Fibroblast of mammary gland (primary cell): ENCODE measurements around the gene CACNA1F.

ENCODE experiments used
- DNase-seq: peaks from one replicate; pipeline ENCODE4 v3.0.0-alpha.2; 2010; ENCODE audit warnings: low read depth
- H3K4me3 ChIP-seq: 2 replicates; pipeline ENCODE4 v1.5.1; 2011; ENCODE audit warnings: low read depth, mild to moderate bottlenecking, low read length, moderate library complexity; ENCODE audit not compliant: control insufficient read depth
- TF ChIP-seq, protein P1 (sequence below): conservative IDR thresholded peaks from 2 replicates; pipeline ENCODE4 v1.5.1; 2011; ENCODE audit warnings: low read depth, low read length, inconsistent platforms; ENCODE audit not compliant: control insufficient read depth, insufficient read depth

Gene CACNA1F

DNA sequence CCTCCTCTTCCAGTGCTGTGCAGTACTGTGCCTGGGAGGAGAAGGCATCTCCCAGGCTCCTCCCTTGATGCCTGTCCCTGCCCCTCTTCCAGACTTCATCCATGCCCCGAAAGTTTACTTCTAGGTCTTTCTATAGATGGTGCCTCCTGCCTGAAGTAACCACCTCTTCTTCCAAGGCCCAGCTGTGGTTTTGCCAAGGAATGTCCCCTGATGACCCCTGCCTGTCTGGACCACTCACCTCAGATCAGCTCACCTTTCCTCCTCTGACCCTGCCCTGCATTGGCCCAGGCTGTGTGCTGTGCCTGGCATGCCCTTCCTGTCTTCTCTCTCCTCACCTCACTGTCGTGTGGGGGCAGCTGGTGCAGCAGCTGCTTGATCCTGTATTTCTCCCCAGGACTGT is 53.8 kb downstream of the CACNA1F start:
- no peak overlapping the region for H3K4me3 ChIP-seq
- no peak for DNase-seq
- TF ChIP-seq, protein P1, sequence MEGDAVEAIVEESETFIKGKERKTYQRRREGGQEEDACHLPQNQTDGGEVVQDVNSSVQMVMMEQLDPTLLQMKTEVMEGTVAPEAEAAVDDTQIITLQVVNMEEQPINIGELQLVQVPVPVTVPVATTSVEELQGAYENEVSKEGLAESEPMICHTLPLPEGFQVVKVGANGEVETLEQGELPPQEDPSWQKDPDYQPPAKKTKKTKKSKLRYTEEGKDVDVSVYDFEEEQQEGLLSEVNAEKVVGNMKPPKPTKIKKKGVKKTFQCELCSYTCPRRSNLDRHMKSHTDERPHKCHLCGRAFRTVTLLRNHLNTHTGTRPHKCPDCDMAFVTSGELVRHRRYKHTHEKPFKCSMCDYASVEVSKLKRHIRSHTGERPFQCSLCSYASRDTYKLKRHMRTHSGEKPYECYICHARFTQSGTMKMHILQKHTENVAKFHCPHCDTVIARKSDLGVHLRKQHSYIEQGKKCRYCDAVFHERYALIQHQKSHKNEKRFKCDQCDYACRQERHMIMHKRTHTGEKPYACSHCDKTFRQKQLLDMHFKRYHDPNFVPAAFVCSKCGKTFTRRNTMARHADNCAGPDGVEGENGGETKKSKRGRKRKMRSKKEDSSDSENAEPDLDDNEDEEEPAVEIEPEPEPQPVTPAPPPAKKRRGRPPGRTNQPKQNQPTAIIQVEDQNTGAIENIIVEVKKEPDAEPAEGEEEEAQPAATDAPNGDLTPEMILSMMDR: no peak

DNA sequence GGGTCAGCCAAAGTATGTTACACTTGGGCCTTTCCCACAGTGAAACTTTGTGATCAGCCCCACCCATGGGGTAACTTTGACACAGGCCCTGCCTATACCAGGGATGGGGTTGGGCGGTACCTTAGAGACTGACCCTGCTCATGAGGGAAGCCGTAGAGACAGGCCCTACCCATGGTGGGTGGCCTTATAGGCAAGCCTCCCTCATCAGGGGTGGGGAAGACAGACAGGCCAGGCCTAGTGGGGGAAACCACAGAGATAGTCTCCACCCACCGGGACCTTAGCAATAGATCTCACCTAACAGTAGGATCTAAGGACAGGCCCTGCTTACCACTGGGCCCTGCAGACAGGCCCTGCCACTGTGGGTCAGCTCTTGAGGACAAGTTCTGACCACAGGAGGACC is 54.6 kb downstream of the CACNA1F start:
- no peak overlapping the region for H3K4me3 ChIP-seq
- TF ChIP-seq, protein P1: no peak
- no peak for DNase-seq

DNA sequence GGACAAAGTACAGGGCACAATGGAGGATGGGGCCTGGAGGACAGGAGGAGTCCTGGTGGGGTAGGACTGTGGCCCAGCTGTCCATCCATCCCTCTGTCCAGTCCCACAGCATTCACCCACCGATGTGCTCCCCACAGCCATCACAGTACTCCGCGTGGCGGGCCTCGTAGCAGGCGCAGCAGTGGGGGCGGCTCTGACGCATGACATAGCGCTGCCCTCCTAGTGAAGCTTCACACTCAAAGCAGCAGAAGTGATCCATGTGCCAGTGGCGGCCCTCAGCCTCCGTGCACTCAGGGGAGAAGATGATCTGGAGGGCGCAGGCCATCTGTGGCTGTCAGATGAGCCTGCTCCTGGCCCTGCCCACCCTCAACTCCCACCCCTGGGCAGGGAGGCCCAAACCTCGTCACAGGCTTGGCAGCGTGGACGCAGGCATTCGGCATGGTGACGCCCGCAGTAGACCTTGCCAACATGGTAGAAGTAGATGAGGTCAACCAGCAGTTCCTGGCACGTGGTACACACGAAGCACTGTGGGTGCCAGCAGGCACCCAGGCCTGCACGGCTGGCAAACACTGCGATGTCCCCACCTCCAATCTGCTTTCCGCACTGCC is 55.2 kb downstream of the CACNA1F start:
- TF ChIP-seq, protein P1: no peak
- no peak overlapping the region for H3K4me3 ChIP-seq
- no peak for DNase-seq

DNA sequence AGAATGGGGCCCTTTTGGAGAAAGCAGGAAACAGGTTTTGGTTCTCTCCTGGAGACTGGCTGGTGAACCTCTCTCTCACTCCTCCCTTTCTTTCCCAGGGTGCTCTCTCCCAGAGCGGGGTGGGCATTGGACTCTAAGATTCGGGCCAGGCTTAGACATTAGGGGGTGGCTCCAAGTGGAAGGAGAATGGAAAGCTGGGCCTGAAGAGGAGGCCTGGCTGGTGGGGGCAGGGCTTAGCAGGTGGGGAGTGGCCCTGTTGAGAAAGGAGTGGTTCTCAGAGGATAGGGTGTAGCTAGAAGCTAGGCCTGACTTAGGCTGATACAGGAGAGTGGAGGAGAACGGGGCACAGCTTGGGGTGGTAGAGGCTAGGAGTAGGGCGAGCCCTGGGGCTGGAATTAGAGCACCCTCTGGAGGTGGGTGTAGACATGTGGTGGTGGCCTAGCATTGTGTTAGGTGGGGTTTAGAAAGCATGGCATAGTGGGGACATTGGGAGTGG is 55.8 kb downstream of the CACNA1F start:
- no peak overlapping the region for H3K4me3 ChIP-seq
- DNase-seq: no peak
- TF ChIP-seq, protein P1: no peak

DNA sequence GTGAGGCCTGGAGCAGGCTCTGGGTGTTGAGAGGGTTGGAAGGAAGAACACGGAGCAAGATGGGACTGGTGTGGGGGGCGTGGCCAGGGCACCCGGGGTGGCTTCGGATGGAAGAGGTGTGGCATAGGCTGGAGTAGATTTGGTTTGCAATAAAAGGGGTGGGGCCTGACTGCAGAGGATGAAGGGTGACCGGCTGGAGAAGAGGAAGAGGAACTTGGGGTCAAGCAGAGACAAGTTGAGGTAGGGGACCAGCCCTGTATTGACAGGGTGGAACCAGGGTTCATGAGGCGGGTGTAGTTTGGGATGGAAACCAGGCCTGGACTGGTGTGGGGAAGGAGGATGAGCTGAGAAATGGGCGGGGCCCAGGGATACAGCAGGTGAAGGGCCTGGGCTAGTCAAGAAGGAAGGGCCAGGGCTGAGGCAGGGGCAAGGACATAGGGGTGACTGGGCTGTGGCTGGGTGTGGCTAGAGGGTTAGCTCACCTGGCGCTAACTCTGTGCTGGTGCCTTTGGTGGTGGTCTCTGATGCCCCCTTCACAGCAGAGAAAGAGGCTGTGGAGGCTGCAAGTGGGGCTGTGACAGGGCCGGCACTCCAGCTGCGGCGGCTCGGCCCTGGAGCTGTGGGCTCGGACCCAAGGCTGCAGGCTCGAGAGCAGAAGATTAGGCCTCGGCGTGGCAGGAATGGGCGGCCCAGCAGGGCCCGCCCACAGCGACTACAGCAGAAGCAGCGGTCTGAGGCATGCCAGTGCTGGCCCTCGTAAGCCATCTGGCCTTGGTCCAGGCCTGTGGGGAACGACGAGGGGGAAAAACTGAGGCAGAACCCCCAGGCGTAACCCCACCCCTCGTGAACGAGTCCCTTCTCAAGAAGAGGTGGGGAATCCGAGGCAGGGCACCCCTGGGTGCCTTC is 56.5 kb downstream of the CACNA1F start:
- TF ChIP-seq, protein P1: no peak
- no peak for DNase-seq
- H3K4me3 ChIP-seq: no peak overlapping the region

DNA sequence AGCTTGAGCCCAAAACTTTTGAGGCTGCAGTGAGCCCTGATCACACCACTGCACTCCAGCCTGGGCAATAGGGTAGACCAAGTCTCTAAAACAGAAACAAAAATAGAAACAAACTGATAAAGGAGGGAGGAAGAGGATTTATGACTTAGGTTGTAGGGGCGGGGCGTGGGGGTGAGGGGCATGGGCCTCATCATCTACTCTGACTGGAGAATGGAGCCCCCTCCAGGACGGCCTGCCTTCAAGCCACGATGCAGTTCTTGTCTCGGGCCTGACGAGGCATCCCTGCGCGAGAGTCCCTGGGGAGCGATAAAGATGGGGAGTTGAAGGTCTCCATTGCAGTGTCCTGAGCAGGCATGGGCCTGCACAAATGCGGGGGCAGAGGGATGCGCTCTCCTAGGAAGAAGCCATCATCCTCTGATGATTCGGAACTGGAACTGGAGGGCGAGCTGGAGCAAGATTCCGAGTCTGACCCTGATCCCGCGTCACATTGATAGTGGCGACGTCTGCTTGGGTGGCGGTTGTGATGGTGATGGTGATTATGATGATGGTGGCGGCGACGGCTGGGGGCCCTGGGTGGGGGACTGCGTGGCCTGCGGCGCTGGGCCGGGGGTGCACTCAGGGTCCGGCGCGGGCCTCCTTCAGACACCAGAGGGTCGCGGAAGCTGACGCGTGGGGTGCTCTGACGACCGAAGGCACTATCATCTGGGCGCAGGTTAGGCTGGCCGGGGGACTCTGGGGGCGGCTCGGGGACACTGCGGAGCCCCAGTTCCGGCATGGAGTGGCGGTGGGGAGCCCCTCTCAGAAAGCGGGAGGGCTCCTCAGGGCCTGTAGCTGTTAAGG is 57.5 kb downstream of the CACNA1F start:
- TF ChIP-seq, protein P1: no peak
- H3K4me3 ChIP-seq: no peak overlapping the region
- DNase-seq: no peak
